Measurements from ENCODE around the gene ERN2.

The ERN2 gene

DNA sequence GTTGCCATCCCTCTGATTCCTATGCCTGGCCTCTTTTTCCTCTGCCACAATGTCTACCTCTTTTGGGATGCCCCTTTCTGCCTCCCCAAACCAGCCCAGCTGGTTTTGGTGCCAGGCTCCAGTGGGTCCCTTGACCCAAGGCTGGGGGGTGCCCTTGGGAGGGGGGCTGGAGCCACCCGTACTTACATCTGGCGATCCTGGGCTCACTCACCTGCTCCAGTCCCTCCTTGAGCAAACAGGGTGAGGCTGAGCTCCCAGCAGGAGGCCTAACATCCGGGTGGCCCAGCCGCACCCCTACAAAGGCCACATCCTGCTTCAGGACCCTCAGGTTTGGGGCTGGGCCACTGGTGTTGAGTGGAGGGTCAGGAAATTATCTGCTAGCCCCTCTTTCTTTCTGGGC, 1.2 kb downstream of the ERN2 start:
- in situ Hi-C loops (cut with MboI; ENCODE audit: low pct_unique_long_range_greater_than_20kb, low sequenced_read_pairs, unreplicated experiment): no loop called here
- DNase-seq (ENCODE audit: low spot score): no peak
- TF ChIP-seq CTCF (IDR thresholded peaks at IDR 0.05; ENCODE audit: extremely low read depth, insufficient read depth, missing control alignments): no peak

DNA sequence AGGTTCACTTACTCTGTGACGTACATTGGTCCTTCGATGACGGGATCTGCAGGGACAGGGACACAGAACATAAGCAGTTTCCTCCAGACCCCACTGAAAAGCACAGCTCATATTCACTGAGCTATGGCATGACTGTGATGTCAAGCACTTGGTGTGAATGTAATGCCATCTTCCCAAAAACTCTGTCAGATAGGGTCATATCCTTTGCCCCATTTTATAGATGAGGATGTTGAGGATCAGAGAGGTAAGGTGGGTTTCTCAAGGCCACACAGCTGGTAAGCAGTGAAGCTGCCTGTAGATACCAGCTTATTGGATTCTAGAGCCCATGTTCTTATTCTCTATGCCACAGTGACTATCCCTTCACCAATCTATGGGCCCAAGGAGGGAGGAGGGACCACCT, 2.5 kb downstream of the ERN2 start:
- no peak for DNase-seq (ENCODE audit: low spot score)
- in situ Hi-C loops (cut with MboI; ENCODE audit: low pct_unique_long_range_greater_than_20kb, low sequenced_read_pairs, unreplicated experiment): no loop called here
- TF ChIP-seq CTCF (IDR thresholded peaks at IDR 0.05; ENCODE audit: extremely low read depth, insufficient read depth, missing control alignments): no peak

GRCh38 chr16:23710008-23710407, 3.0 kb downstream of the ERN2 start:
- DNase-seq (ENCODE audit: low spot score): no peak
- TF ChIP-seq CTCF (IDR thresholded peaks at IDR 0.05; ENCODE audit: extremely low read depth, insufficient read depth, missing control alignments): no peak

GRCh38 chr16:23709536-23709935, 3.5 kb downstream of the ERN2 start:
- in situ Hi-C loops (cut with MboI; ENCODE audit: low pct_unique_long_range_greater_than_20kb, low sequenced_read_pairs, unreplicated experiment): no loop called here
- DNase-seq (ENCODE audit: low spot score): no peak
- TF ChIP-seq CTCF (IDR thresholded peaks at IDR 0.05; ENCODE audit: extremely low read depth, insufficient read depth, missing control alignments): no peak

More at GRCh38 chr16:23710008-23710407, 3.0 kb downstream of the ERN2 start:
- in situ Hi-C loops (cut with MboI; ENCODE audit: low pct_unique_long_range_greater_than_20kb, low sequenced_read_pairs, unreplicated experiment): no loop called here

- in situ Hi-C loops (cut with MboI; ENCODE audit: low pct_unique_long_range_greater_than_20kb, low sequenced_read_pairs, unreplicated experiment): no loop called here
- DNase-seq (ENCODE audit: low spot score): no peak
- TF ChIP-seq CTCF (IDR thresholded peaks at IDR 0.05; ENCODE audit: extremely low read depth, insufficient read depth, missing control alignments): no peak
Measured at GRCh38 chr16:23706439-23706838, 6.6 kb downstream of the ERN2 start.

- TF ChIP-seq CTCF (IDR thresholded peaks at IDR 0.05; ENCODE audit: extremely low read depth, insufficient read depth, missing control alignments): no peak
- in situ Hi-C loops (cut with MboI; ENCODE audit: low pct_unique_long_range_greater_than_20kb, low sequenced_read_pairs, unreplicated experiment): no loop called here
- DNase-seq (ENCODE audit: low spot score): no peak
Measured at GRCh38 chr16:23705517-23705902, 7.5 kb downstream of the ERN2 start.
